SU-DHL-6 (cell line): ENCODE results near the gene RTCB.

Source experiments
- H2AFZ ChIP-seq: fragments of 200-600 bp; sonication (generic); 2 replicates; pipeline ENCODE4 v1.6.1; 2014; ENCODE audit warnings: low read depth, mild to moderate bottlenecking, moderate library complexity, mixed read lengths, antibody characterized with exemption, low read length; ENCODE audit not compliant: severe bottlenecking
- H3F3A ChIP-seq: fragments of 200-600 bp; shearing (Covaris generic); 2 replicates; pipeline ENCODE4 v1.6.0; 2016; ENCODE audit warnings: antibody characterized with exemption, mild to moderate bottlenecking; ENCODE audit not compliant: insufficient read depth
- H3K27ac ChIP-seq: fragments of 200-600 bp; sonication (generic); 2 replicates; pipeline ENCODE4 v1.5.1; 2016; ENCODE audit warnings: low read depth, mild to moderate bottlenecking, low read length, moderate library complexity, mixed read lengths
- H3K27me3 ChIP-seq: fragments of 200-600 bp; sonication (generic), shearing (Covaris generic); 2 replicates; pipeline ENCODE4 v1.6.0; 2014; ENCODE audit warnings: mild to moderate bottlenecking, low read length
- H3K36me3 ChIP-seq: fragments of 200-600 bp; sonication (generic); 2 replicates; pipeline ENCODE4 v1.6.1; 2014; ENCODE audit warnings: mild to moderate bottlenecking, low read length, mixed read lengths
- H3K4me2 ChIP-seq: fragments of 300-600, 200-600 bp; shearing (Covaris generic), sonication (generic); 2 replicates; pipeline ENCODE4 v1.6.0; 2014; ENCODE audit warnings: low read length, low read depth, mild to moderate bottlenecking; ENCODE audit not compliant: poor library complexity, severe bottlenecking
- H3K4me3 ChIP-seq: fragments of 200-600 bp; sonication (generic); 2 replicates; pipeline ENCODE4 v1.5.1; 2014; ENCODE audit warnings: antibody characterized with exemption, low read length, mild to moderate bottlenecking, mixed read lengths; ENCODE audit not compliant: insufficient read depth, poor library complexity, severe bottlenecking
- H3K79me2 ChIP-seq: fragments of 200-600 bp; sonication (generic); 2 replicates; pipeline ENCODE4 v1.6.1; 2014; ENCODE audit warnings: mild to moderate bottlenecking, low read length, moderate library complexity; ENCODE audit not compliant: insufficient read depth
- H3K9ac ChIP-seq: fragments of 200-600 bp; sonication (generic); 2 replicates; pipeline ENCODE4 v1.7.0; 2014; ENCODE audit warnings: mild to moderate bottlenecking, low read length
- H3K9me2 ChIP-seq: fragments of 200-600 bp; sonication (generic); replicated peaks from 2 replicates; pipeline ENCODE4 v1.6.1; 2014; ENCODE audit warnings: low read length; ENCODE audit not compliant: insufficient read depth
- H3K9me3 ChIP-seq: fragments of 200-600 bp; sonication (generic); 2 replicates; pipeline ENCODE4 v1.6.1; 2014; ENCODE audit warnings: low read length, mixed read lengths; ENCODE audit not compliant: insufficient read depth
- H4K20me1 ChIP-seq: fragments of 200-600 bp; sonication (generic); 2 replicates; pipeline ENCODE4 v1.6.1; 2014; ENCODE audit warnings: low read depth, mild to moderate bottlenecking, antibody characterized with exemption, low read length, moderate library complexity, mixed read lengths
- EZH2phosphoT487 ChIP-seq: fragments of 200-600 bp; sonication (generic), shearing (Covaris generic); conservative IDR thresholded peaks from 2 replicates; pipeline ENCODE4 v1.6.1; 2018; ENCODE audit warnings: mild to moderate bottlenecking, antibody characterized with exemption, low read length, moderate library complexity, mixed read lengths
- TF ChIP-seq, protein P1 (sequence below): fragments of 200-600 bp; sonication (generic); IDR thresholded peaks from one replicate; pipeline ENCODE4 v1.5.1; 2017; ENCODE audit warnings: antibody characterized with exemption, mild to moderate bottlenecking, low read length, moderate library complexity; ENCODE audit not compliant: insufficient read depth, poor library complexity, severe bottlenecking

The RTCB gene

DNA sequence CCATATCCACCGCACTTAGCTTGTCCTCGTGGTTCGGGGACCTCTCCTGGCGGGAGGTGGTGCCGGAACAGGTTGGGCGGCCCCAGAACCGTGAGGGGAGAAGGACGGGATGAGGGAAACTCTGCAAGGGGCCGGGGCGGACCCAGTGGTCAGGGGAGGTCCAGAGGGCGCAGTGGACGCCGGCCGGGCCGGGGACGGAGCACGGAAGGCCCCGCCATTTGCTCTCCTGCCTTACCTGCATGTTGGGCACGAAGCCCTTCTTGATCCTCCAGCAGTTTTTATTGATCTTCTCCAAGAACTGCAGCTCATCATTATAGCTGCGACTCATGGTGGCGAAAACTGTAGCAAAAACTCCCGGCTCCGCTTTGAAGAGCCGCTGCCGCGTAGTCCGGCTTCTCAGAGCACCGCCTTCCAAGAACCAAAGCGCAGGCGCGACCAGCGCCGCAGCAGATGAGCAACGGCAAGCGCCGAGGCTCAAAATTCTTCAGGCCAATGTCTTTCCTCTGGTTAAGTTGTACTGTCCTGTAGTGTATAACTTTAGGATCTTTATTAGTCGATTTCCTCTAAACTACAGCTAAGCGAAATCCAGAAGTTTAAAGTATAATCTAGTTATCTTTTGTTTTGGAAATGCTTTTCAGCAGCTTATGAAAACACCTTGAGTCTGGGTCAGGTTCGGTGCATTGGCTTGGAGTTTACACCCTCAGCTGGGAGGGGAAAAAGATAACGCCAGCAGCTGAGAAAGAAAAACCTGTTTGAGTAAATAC, at the start of gene RTCB:
TSS of gene RTCB (minus strand) at position 419 of the 764 bp plus-strand sequence. CDS start at position 328, 91 bp downstream.
- Histone ChIP-seq H3K9ac (peak within 1 kb of the TSS; percentile 93), H3K9me3 (no peaks in the 10 kb centered on the region), H2AFZ (peak within 1 kb of the TSS; percentile 95), H3K9me2 (no peaks in the 10 kb centered on the region), H3K4me3 (peak within 1 kb of the TSS; percentile 80), H3K27ac (no peak within 1 kb of the TSS), H3K36me3 (no peaks in the 10 kb centered on the region), H3K4me2 (peak within 1 kb of the TSS; percentile 77), H3K27me3 (no peaks in the 10 kb centered on the region), H4K20me1 (no peaks in the 10 kb centered on the region; the same call in 1 of the 2 replicates), H3K79me2 (peaks cover 22% of the 10 kb centered on the region), H3F3A (no peaks in the 10 kb centered on the region)
- TF ChIP-seq, protein P1, sequence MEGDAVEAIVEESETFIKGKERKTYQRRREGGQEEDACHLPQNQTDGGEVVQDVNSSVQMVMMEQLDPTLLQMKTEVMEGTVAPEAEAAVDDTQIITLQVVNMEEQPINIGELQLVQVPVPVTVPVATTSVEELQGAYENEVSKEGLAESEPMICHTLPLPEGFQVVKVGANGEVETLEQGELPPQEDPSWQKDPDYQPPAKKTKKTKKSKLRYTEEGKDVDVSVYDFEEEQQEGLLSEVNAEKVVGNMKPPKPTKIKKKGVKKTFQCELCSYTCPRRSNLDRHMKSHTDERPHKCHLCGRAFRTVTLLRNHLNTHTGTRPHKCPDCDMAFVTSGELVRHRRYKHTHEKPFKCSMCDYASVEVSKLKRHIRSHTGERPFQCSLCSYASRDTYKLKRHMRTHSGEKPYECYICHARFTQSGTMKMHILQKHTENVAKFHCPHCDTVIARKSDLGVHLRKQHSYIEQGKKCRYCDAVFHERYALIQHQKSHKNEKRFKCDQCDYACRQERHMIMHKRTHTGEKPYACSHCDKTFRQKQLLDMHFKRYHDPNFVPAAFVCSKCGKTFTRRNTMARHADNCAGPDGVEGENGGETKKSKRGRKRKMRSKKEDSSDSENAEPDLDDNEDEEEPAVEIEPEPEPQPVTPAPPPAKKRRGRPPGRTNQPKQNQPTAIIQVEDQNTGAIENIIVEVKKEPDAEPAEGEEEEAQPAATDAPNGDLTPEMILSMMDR: no peak
- no peak for TF ChIP-seq EZH2phosphoT487

DNA sequence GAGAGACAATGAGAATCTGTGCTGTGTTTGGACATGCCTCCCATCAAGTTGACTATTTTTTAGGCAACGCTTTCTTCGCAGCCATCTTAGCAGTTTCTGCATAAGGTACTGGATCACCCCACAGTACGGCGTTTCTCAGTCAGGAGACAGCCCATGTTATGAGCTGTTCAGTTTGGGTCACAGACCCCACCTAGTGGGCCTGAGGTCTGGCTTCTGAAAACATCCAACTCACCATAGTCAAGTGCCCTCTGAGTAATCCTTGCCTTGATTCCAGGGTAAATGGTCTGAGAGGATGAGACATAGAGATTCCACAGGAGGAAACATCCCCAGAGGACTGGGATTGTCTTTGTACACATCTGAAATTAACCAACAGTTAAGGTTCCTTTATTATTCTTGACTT, 45.0 kb upstream of the RTCB start:
- Histone ChIP-seq H2AFZ (no peak overlapping the region), H3K27ac (no peak overlapping the region), H3K79me2 (no peaks in the 10 kb centered on the region), H3K4me3 (no peak overlapping the region), H3K36me3 (no peaks in the 10 kb centered on the region), H3K9ac (no peak overlapping the region), H4K20me1 (no peaks in the 10 kb centered on the region), H3K9me3 (no peaks in the 10 kb centered on the region), H3K27me3 (no peaks in the 10 kb centered on the region), H3F3A (no peaks in the 10 kb centered on the region), H3K9me2 (no peaks in the 10 kb centered on the region), H3K4me2 (no peak overlapping the region)
- no peak for TF ChIP-seq EZH2phosphoT487
- TF ChIP-seq, protein P1: no peak

DNA sequence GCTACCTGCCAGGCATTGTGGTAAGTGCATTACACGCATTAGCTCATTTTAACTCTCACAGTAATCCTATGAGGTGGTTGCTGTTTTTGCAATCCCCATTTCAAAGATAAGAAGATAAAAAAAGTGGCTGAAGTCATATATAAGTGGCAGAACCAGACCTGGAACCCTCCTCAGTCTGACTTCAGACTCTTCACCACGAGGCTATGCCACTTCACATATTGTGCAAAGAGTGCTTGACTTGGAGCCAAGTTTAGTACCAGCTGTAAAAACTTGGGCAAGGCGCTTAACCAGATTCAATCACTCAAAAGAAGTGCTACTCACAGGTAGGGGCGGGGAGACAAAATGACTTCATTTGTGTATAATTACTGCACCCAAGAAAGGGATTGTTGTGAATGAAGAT, 36.9 kb upstream of the RTCB start:
- Histone ChIP-seq H3K79me2 (no peaks in the 10 kb centered on the region), H2AFZ (no peak overlapping the region), H3K27ac (no peak overlapping the region), H3K9me3 (no peaks in the 10 kb centered on the region), H3K9ac (no peak overlapping the region), H3K4me3 (no peak overlapping the region), H3K9me2 (no peaks in the 10 kb centered on the region), H3K27me3 (no peaks in the 10 kb centered on the region), H3K4me2 (no peak overlapping the region), H4K20me1 (no peaks in the 10 kb centered on the region), H3K36me3 (no peaks in the 10 kb centered on the region), H3F3A (no peaks in the 10 kb centered on the region)
- no peak for TF ChIP-seq EZH2phosphoT487
- TF ChIP-seq, protein P1: no peak
